Right lobe of liver (tissue), 4 donors: ENCODE results near the gene GPC2.
"Not testable (repeated sequence)": the region's sequence is repeated elsewhere in the genome, so short reads cannot be mapped to it uniquely, and the experiment has no call there.

Experiments used
- POLR2A ChIP-seq: fragments of 450-650 bp; IDR thresholded peaks from one replicate; pipeline ENCODE4 v1.6.1; 2017; ENCODE audit warnings: antibody characterized with exemption, mild to moderate bottlenecking
- TF ChIP-seq, protein P1 (sequence below), 4 donors: fragments of 200-600 bp in 3 of 4; fragments of 450-650 bp in 1 of 4; IDR thresholded peaks; one replicate each; pipeline versions ENCODE4 v1.5.1 to v1.8.0; 2016 to 2022; ENCODE audit warnings: antibody characterized with exemption in 4 of 4, mild to moderate bottlenecking in 2 of 4
- donor health status: DM: no; HTN: no; CAD: no.
- donor health status: DM: no; HTN: no; CAD: no.
- donor health status: DM: no; HTN: yes; CAD: no.

DNA sequence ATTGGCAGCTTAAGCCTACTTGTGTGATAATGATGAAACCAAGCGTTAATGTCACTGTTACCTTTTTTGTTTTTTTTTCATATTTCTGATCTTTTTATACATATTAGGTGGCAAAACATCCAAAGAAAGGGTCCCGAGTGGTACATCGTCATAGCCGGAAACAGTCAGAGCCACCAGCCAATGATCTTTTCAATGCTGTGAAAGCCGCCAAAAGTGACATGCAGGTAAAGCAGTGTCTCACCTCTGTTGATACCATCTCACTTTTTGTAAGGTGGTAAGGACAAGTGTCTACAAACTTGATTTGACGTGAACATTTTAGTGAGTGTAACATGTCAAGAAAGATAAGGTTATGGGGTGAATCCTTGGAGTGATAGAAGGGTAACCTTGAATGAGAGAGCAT, 5.4 kb upstream of the GPC2 start:
- TF ChIP-seq, protein P1, sequence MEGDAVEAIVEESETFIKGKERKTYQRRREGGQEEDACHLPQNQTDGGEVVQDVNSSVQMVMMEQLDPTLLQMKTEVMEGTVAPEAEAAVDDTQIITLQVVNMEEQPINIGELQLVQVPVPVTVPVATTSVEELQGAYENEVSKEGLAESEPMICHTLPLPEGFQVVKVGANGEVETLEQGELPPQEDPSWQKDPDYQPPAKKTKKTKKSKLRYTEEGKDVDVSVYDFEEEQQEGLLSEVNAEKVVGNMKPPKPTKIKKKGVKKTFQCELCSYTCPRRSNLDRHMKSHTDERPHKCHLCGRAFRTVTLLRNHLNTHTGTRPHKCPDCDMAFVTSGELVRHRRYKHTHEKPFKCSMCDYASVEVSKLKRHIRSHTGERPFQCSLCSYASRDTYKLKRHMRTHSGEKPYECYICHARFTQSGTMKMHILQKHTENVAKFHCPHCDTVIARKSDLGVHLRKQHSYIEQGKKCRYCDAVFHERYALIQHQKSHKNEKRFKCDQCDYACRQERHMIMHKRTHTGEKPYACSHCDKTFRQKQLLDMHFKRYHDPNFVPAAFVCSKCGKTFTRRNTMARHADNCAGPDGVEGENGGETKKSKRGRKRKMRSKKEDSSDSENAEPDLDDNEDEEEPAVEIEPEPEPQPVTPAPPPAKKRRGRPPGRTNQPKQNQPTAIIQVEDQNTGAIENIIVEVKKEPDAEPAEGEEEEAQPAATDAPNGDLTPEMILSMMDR (IDR thresholded peaks at IDR 0.05): not testable (repeated sequence)
- TF ChIP-seq POLR2A: not testable (repeated sequence)
